ENCODE results near the gene GRB7. TPM values are rescaled to one million over a fixed set of nuclear protein-coding genes. Genes with fewer than 3 reads are reported as not detected.
"Not testable (repeated sequence)": the region's sequence is repeated elsewhere in the genome, so short reads cannot be mapped to it uniquely, and the experiment has no call there.

The GRB7 gene
- total and polyA plus RNA-seq, 2 of the 4 experiments (the other 2 are of a cell fraction) = 0.18 to 0.36 TPM

GRCh38 chr17:39709998-39710964 lies 27.5 kb upstream of the GRB7 start:
- dilution Hi-C loops (cut with HindIII; ENCODE audit: low sequenced_read_pairs, unreplicated experiment) = no loop called here
- TF ChIP-seq MXI1 (IDR thresholded peaks at IDR 0.05; ENCODE audit: borderline replicate concordance, low read depth, low read length) = no peak
- no peak for TF ChIP-seq FOS (IDR thresholded peaks at IDR 0.05; ENCODE audit: low read depth, low read length)
- no peak for TF ChIP-seq POLR2A (IDR thresholded peaks at IDR 0.05; ENCODE audit: low read depth, low read length)
- no peak for TF ChIP-seq BHLHE40 (IDR thresholded peaks at IDR 0.05; ENCODE audit: low read depth, low read length)
- TF ChIP-seq MAFK (IDR thresholded peaks at IDR 0.05; ENCODE audit: low read depth, low read length) = no peak
- H4K8ac ChIP-seq (ENCODE audit: low read depth in 2 of 2, low read length in 2 of 2) = no peak overlapping the region
- 97% methylated on average over 5 of the region's 20 CpGs; no CpG with 5 or more reads in 1 of the 2 experiments for WGBS, 2 experiments (ENCODE audit: extremely low coverage in 2 of 2, insufficient read length in 1 of 2)
- H3K36me3 ChIP-seq (ENCODE audit: control insufficient read depth, insufficient read depth, low read length) = peaks cover 52% of the 10 kb centered on the region
- H2BK15ac ChIP-seq (ENCODE audit: low read depth, low read length) = no peak overlapping the region
- no peak overlapping the region for H3K9ac ChIP-seq (ENCODE audit: low read depth, low read length)
- POLR2A ChIA-PET (ENCODE audit: unreplicated experiment) = no interaction called here
- H3K4me1 ChIP-seq (ENCODE audit: control insufficient read depth, insufficient read depth, low read length) = no peaks in the 10 kb centered on the region
- no peak overlapping the region for H2AK9ac ChIP-seq (replicated peaks; ENCODE audit: low read depth, low read length, poor library complexity)
- H3K4me2 ChIP-seq (ENCODE audit: low read depth, low read length) = no peak overlapping the region
- CTCF ChIA-PET = no interaction called here
- no peak overlapping the region for H2AFZ ChIP-seq (replicated peaks; ENCODE audit: low read length, poor library complexity)
- H3K79me1 ChIP-seq (ENCODE audit: low read depth in 1 of 2, low read length in 2 of 2) = peaks cover 0 to 24% of the 10 kb centered on the region in 2 experiments; a peak in 2 of 4 replicates
- intact Hi-C loops (cut with micrococcal nuclease) = no loop called here
- H4K91ac ChIP-seq (ENCODE audit: insufficient read depth, low read depth, low read length) = no peak overlapping the region
- H3K56ac ChIP-seq (ENCODE audit: extremely low read depth, insufficient read depth, low read length) = no peak overlapping the region
- DNase-seq (no peak), ATAC-seq (ENCODE audit: low read depth) (no peak)
- H3K18ac ChIP-seq (ENCODE audit: low read depth, low read length) = no peak overlapping the region
- H3K4ac ChIP-seq (ENCODE audit: low read depth, low read length) = no peak overlapping the region
- no peak overlapping the region for H2AK5ac ChIP-seq (ENCODE audit: low read depth, low read length)
- no peak overlapping the region for H3K14ac ChIP-seq (replicated peaks; ENCODE audit: low read depth, low read length)
- in situ Hi-C loops (cut with MboI; ENCODE audit: low sequenced_read_pairs) = no loop called here
- H3K9me1 ChIP-seq (ENCODE audit: insufficient read depth, low read length) = no peaks in the 10 kb centered on the region
- no peak overlapping the region for H3K27ac ChIP-seq (ENCODE audit: insufficient read depth, low read length)
- no peaks in the 10 kb centered on the region for H3K27me3 ChIP-seq (ENCODE audit: control insufficient read depth, insufficient read depth, low read length)
- peaks cover 15% of the 10 kb centered on the region for H4K20me1 ChIP-seq (ENCODE audit: insufficient read depth, low read length)
- H3K9me3 ChIP-seq (ENCODE audit: control insufficient read depth, insufficient read depth, low read length) = no peaks in the 10 kb centered on the region
- BruUV-seq (replicated peaks) = no TSS peak
- H4K5ac ChIP-seq (ENCODE audit: low read depth, low read length) = no peak overlapping the region
- H2BK20ac ChIP-seq (ENCODE audit: low read depth, low read length) = no peak overlapping the region
- no peak overlapping the region for H3K23ac ChIP-seq (ENCODE audit: low read depth, low read length)
- H2BK120ac ChIP-seq (ENCODE audit: low read depth, low read length) = no peak overlapping the region
- H2BK5ac ChIP-seq (ENCODE audit: low read depth, low read length, poor library complexity, severe bottlenecking) = no peak overlapping the region
- H3K4me3 ChIP-seq (ENCODE audit: insufficient read depth, low read depth, low read length) = no peak overlapping the region

GRCh38 chr17:39711071-39711470 lies 26.7 kb upstream of the GRB7 start:
- CTCF ChIA-PET; intact Hi-C loops (cut with micrococcal nuclease): not testable (repeated sequence)
- H3K36me3 ChIP-seq (ENCODE audit: control insufficient read depth, insufficient read depth, low read length) = peaks cover 60% of the 10 kb centered on the region

More at GRCh38 chr17:39711071-39711470, 26.7 kb upstream of the GRB7 start:
- H3K18ac ChIP-seq (ENCODE audit: low read depth, low read length); H2AK5ac ChIP-seq (ENCODE audit: low read depth, low read length); H3K4me3 ChIP-seq (ENCODE audit: insufficient read depth, low read depth, low read length); dilution Hi-C loops (cut with HindIII; ENCODE audit: low sequenced_read_pairs, unreplicated experiment); H4K91ac ChIP-seq (ENCODE audit: insufficient read depth, low read depth, low read length); H2AK9ac ChIP-seq (replicated peaks; ENCODE audit: low read depth, low read length, poor library complexity); H3K4me2 ChIP-seq (ENCODE audit: low read depth, low read length); H2BK15ac ChIP-seq (ENCODE audit: low read depth, low read length); H3K23ac ChIP-seq (ENCODE audit: low read depth, low read length); H2BK120ac ChIP-seq (ENCODE audit: low read depth, low read length); in situ Hi-C loops (cut with MboI; ENCODE audit: low sequenced_read_pairs); BruUV-seq (replicated peaks); H3K27me3 ChIP-seq (ENCODE audit: control insufficient read depth, insufficient read depth, low read length); H3K9ac ChIP-seq (ENCODE audit: low read depth, low read length); DNase-seq; H3K4ac ChIP-seq (ENCODE audit: low read depth, low read length); H2AFZ ChIP-seq (replicated peaks; ENCODE audit: low read length, poor library complexity); H3K4me1 ChIP-seq (ENCODE audit: control insufficient read depth, insufficient read depth, low read length); H4K20me1 ChIP-seq (ENCODE audit: insufficient read depth, low read length); H2BK20ac ChIP-seq (ENCODE audit: low read depth, low read length); H3K9me1 ChIP-seq (ENCODE audit: insufficient read depth, low read length); H3K56ac ChIP-seq (ENCODE audit: extremely low read depth, insufficient read depth, low read length); H3K9me3 ChIP-seq (ENCODE audit: control insufficient read depth, insufficient read depth, low read length); H3K14ac ChIP-seq (replicated peaks; ENCODE audit: low read depth, low read length); ATAC-seq (ENCODE audit: low read depth); POLR2A ChIA-PET (ENCODE audit: unreplicated experiment); H4K8ac ChIP-seq (ENCODE audit: low read depth in 2 of 2, low read length in 2 of 2); H3K27ac ChIP-seq (ENCODE audit: insufficient read depth, low read length); H2BK5ac ChIP-seq (ENCODE audit: low read depth, low read length, poor library complexity, severe bottlenecking); H4K5ac ChIP-seq (ENCODE audit: low read depth, low read length): not testable (repeated sequence)
- WGBS, 2 experiments (ENCODE audit: extremely low coverage in 2 of 2, insufficient read length in 1 of 2) = 98% methylated on average over 6 of the region's 11 CpGs; no CpG with 5 or more reads in 1 of the 2 experiments
- peaks cover 0 to 17% of the 10 kb centered on the region in 2 experiments; a peak in 2 of 4 replicates for H3K79me1 ChIP-seq (ENCODE audit: low read depth in 1 of 2, low read length in 2 of 2)

Measured in IMR-90 (cell line).